ENCODE data around the gene DISP3. TPM values are rescaled to one million over a fixed set of nuclear protein-coding genes. Genes with fewer than 3 reads are reported as not detected.

The DISP3 gene, protein sequence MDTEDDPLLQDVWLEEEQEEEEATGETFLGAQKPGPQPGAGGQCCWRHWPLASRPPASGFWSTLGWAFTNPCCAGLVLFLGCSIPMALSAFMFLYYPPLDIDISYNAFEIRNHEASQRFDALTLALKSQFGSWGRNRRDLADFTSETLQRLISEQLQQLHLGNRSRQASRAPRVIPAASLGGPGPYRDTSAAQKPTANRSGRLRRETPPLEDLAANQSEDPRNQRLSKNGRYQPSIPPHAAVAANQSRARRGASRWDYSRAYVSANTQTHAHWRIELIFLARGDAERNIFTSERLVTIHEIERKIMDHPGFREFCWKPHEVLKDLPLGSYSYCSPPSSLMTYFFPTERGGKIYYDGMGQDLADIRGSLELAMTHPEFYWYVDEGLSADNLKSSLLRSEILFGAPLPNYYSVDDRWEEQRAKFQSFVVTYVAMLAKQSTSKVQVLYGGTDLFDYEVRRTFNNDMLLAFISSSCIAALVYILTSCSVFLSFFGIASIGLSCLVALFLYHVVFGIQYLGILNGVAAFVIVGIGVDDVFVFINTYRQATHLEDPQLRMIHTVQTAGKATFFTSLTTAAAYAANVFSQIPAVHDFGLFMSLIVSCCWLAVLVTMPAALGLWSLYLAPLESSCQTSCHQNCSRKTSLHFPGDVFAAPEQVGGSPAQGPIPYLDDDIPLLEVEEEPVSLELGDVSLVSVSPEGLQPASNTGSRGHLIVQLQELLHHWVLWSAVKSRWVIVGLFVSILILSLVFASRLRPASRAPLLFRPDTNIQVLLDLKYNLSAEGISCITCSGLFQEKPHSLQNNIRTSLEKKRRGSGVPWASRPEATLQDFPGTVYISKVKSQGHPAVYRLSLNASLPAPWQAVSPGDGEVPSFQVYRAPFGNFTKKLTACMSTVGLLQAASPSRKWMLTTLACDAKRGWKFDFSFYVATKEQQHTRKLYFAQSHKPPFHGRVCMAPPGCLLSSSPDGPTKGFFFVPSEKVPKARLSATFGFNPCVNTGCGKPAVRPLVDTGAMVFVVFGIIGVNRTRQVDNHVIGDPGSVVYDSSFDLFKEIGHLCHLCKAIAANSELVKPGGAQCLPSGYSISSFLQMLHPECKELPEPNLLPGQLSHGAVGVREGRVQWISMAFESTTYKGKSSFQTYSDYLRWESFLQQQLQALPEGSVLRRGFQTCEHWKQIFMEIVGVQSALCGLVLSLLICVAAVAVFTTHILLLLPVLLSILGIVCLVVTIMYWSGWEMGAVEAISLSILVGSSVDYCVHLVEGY (N-terminal part only)
- not detected in 2 replicates for total RNA-seq

DNA sequence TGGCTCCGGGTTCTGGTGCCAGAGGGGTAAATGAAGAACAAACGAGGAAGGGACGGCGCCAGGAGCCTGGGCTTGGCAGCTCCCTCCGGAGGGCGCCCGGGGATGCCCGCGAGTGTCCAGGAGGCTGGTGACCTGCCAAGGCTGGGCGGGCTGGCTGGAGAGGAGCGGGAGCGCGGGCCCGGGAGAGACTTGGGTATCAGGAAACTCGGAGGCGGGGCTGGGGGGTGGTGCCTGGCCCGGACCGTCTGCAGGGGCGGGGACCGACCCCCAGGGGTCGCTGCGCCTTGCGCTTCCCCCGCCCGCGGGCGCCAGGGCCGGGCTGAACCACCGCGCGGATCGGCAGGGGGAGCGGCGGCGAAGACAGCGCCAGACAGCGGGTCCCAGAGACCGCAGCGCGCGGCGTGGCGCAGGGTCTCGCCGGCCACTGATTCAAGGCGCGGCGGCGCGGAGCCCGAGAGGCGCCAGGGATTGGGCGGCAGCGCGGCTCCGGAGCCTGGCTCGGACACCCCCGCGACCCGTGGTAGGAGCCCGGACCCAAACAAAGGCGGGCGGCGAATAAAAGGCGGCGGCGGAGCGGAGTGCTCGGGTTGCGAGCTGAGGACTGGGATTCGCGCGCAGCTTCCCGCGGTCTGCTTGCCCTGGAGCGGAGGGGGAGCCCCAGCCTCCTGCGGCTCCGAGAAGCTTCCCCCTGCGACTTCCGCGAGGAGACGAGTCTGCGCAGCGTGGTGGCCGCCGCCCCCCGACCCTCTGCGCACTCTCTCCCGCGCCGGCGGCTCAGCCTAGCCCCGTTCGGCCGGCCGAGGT lies at the start of gene DISP3:
Gene DISP3 (plus strand): TSS at position 585 of the 804 bp plus-strand sequence. CDS start 21,838 bp downstream, outside the sequence.

Other genes with a start within 250 kb of the DISP3 start
- gene MTOR, start 216.6 kb upstream of the DISP3 start, total RNA-seq = 41.3 and 49.5 TPM in 2 replicates
- 10.1 and 14.1 TPM in 2 replicates for gene UBIAD1, start 206.0 kb upstream of the DISP3 start, total RNA-seq
- gene FBXO2, start 175.3 kb downstream of the DISP3 start, total RNA-seq = 1.8 and 2.4 TPM in 2 replicates
- 24.3 and 25.8 TPM in 2 replicates for gene FBXO44, start 175.7 kb downstream of the DISP3 start, total RNA-seq
- gene FBXO6, start 185.0 kb downstream of the DISP3 start, total RNA-seq = 8.6 and 8.9 TPM in 2 replicates
- gene MAD2L2, start 202.0 kb downstream of the DISP3 start, total RNA-seq = 22.3 and 32.0 TPM in 2 replicates
- under 0.01 TPM in 1 of 2 replicates, not detected in the other for gene DRAXIN, start 212.6 kb downstream of the DISP3 start, total RNA-seq

Measured in hair follicle dermal papilla cell (primary cell).